Epithelial cell of alveolus of lung (primary cell): Measurements from ENCODE around the gene NAA60. TPM values are rescaled to one million over a fixed set of nuclear protein-coding genes. Genes with fewer than 3 reads are reported as not detected.

Source experiments
- total RNA-seq: library from RNA; depleted of rRNA; stranded (reverse); fragments of >200 nt; gene quantifications from 2 replicates; pipeline ENCODE4 v1.2.1, GENCODE V29; 2015

Gene NAA60
- 17.1 and 37.0 TPM in 2 replicates for total RNA-seq

GRCh38 chr16:3443108-3444031 lies at the start of gene NAA60, which contains the start of gene ZNF597:
Gene NAA60, plus strand, starts transcription at chr16:3443680. Its CDS starts 32,548 bp downstream, at chr16:3476228.
Gene ZNF597, minus strand, starts transcription at chr16:3443504. Its CDS starts 351 bp downstream, at chr16:3443153.

GRCh38 chr16:3400779-3401688 lies 42.4 kb upstream of the NAA60 start, which contains the start of the genes ZNF174 and ZSCAN32:
Gene ZNF174, plus strand, starts transcription at chr16:3401215. Its CDS starts 790 bp downstream, at chr16:3402005.
Gene ZSCAN32, minus strand, starts transcription at chr16:3401004. Its CDS starts 3,447 bp downstream, at chr16:3397557.

GRCh38 chr16:3495176-3495575 lies 51.7 kb downstream of the NAA60 start, which contains the start of gene C16orf90:
Gene C16orf90, minus strand, starts transcription at chr16:3495489. Its CDS starts 68 bp downstream, at chr16:3495421.

Other genes starting within 250 kb of the NAA60 start
- gene ZNF200, start 208.5 kb upstream of the NAA60 start, total RNA-seq: 4.4 and 12.1 TPM in 2 replicates
- not detected in 2 replicates for gene MEFV, start 187.0 kb upstream of the NAA60 start, total RNA-seq
- 34.6 and 49.3 TPM in 2 replicates for gene ZNF263, start 160.2 kb upstream of the NAA60 start, total RNA-seq
- 2.5 and 8.1 TPM in 2 replicates for gene TIGD7, start 138.2 kb upstream of the NAA60 start, total RNA-seq
- 8.1 and 26.1 TPM in 2 replicates for gene ZNF75A, start 138.2 kb upstream of the NAA60 start, total RNA-seq
- not detected in 2 replicates for gene OR2C1, start 87.8 kb upstream of the NAA60 start, total RNA-seq
- 7.5 and 17.1 TPM in 2 replicates for gene ZSCAN32, start 42.7 kb upstream of the NAA60 start, total RNA-seq
- gene ZNF174, start 42.5 kb upstream of the NAA60 start, total RNA-seq: 7.1 and 12.5 TPM in 2 replicates
- 1.5 and 1.9 TPM in 2 replicates for gene ZNF597, start 176 bp upstream of the NAA60 start, total RNA-seq
- not detected in 2 replicates for gene C16orf90, start 51.8 kb downstream of the NAA60 start, total RNA-seq
- gene CLUAP1, start 57.3 kb downstream of the NAA60 start, total RNA-seq: 12.3 and 27.1 TPM in 2 replicates
- 0.08 TPM in 1 of 2 replicates, not detected in the other for gene NLRC3, start 133.7 kb downstream of the NAA60 start, total RNA-seq
- gene SLX4, start 167.9 kb downstream of the NAA60 start, total RNA-seq: 3.5 and 3.9 TPM in 2 replicates
- gene DNASE1, start 211.0 kb downstream of the NAA60 start, total RNA-seq: 2.1 and 15.8 TPM in 2 replicates